Stimulated activated CD4-positive, alpha-beta T cell treated with anti-CD3 and anti-CD28 coated beads, Interleukin-4, amount 100 ng/mL, for 48 hours (primary cell): ENCODE measurements around the gene PAPPA.

Source experiments
- DNase-seq, 2 donors: peaks; one replicate each; pipeline ENCODE4 v3.0.0-alpha.2; 2020; ENCODE audit warnings: low read depth in 2 of 2

The PAPPA gene

DNA sequence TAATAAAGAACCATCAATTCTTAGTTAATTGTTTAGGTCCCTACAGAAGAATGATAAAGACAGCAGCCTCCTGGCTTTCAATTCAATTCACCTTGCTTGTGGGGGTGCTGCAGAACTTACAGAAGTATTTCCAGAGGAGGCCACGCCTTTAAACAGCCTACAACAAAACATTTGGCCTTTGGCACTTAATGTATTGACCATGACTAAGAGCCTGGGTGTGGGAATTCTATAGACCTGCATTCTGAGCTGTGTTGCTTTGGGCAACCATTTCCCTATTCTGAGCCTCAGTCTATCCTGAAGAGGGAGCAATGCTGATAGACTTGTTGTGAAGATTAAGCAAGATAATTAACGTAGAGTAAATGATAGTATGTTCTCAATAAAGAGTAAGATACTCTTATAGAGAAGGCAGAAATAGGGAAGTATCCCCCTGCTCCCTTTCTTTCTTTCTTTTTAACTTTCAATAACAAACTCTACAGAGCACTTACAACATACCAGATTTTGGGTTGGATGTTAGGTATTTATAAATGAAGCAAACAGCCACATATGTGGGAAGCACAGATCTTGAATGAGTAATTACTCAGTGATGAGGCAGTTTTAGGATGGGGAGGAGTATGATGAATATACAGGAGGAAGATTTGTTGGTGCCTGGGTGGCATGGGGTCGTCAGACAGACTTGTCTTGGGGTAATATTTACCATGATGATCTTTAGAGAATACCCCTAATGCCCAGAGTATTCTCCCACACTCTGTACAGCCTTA, 28.4 kb downstream of the PAPPA start:
- no peak for DNase-seq

DNA sequence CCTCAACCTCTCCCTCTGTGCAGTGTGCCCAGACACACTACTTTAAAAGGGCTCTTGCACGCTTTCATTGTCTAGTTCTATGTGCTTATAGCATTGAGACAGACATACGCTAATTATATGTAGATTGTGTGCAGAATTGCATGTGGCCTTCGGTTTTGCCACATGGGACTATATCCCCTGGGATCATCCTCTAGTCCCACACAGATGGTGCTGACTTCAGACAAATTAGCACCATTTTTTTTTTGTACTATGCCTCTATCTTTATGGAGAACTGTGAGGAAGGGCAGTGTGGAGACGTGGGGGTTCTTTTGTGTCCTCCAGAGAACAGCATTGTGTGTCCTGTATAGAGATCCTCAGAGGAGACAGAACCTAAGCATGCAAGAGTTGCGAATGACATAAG, 29.3 kb downstream of the PAPPA start:
- DNase-seq: no peak

DNA sequence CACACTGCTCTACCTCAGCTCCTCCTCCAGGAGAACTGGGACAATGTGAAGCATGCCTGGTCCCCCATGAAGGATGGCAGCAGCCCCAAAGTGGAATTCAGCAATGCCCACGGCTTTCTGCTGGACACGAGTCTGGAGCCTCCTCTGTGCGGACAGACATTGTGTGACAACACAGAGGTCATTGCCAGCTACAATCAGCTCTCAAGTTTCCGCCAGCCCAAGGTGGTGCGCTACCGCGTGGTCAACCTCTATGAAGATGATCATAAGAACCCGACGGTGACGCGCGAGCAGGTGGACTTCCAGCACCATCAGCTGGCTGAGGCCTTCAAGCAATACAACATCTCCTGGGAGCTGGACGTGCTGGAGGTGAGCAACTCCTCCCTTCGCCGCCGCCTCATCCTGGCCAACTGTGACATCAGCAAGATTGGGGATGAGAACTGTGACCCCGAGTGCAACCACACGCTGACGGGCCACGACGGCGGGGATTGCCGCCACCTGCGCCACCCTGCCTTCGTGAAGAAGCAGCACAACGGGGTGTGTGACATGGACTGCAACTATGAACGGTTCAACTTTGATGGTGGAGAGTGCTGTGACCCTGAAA, 34.1 kb downstream of the PAPPA start:
- DNase-seq: no peak

DNA sequence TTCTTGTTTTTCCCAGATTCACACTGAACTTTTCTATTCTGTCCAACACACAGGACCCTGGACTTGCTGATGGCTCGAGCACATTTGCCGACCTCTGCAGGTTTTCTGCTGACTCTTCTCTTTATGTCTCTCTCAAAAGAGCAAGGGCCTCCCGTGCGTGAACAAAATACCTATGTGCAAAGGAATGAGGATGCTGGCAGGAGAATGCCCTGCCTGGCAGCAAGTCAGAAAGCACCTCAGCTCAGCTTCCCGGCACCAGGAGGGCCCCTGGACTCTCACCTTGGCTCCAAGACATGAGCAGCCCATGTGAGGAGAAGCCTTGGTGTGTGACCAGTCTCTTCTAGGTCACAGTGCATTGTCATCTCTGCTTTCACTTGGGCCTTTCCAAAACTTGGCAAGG, 36.1 kb downstream of the PAPPA start:
- no peak for DNase-seq

DNA sequence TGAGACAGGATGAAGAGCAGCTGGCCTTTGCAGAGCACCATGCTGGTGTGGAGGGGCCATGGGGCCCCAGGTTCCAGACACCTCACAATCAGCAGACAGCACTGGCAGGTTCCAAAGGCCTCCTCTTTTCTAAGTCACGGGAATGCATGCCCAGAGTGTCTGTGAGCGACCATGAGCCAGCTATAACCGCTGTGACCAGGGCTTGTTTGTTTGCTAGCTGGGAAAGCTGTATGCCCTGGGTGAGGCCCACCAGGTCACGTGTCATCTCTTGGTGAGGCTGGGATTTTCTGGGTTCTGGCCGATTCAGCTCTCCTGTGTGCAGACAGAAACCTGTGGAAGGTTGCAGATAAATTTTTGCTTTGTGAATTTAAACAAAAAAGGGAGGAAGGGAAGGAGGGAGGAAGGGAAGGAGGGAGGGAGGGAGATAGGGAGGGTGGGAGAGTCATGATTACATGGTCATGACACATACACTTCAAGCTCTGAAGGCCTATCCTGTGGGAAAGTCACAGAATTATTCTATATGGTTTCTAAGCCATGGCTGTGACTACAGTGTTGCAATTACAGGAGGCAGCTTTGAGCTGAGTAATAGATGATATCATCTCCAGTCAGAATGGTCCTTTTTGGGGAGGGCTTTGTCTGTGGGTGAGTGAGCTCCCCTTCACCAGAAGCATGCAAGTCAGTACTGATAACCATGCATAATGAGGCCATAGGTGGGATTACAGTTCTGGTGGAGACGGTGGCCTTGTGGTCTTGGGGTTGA, 37.2 kb downstream of the PAPPA start:
- no peak for DNase-seq

DNA sequence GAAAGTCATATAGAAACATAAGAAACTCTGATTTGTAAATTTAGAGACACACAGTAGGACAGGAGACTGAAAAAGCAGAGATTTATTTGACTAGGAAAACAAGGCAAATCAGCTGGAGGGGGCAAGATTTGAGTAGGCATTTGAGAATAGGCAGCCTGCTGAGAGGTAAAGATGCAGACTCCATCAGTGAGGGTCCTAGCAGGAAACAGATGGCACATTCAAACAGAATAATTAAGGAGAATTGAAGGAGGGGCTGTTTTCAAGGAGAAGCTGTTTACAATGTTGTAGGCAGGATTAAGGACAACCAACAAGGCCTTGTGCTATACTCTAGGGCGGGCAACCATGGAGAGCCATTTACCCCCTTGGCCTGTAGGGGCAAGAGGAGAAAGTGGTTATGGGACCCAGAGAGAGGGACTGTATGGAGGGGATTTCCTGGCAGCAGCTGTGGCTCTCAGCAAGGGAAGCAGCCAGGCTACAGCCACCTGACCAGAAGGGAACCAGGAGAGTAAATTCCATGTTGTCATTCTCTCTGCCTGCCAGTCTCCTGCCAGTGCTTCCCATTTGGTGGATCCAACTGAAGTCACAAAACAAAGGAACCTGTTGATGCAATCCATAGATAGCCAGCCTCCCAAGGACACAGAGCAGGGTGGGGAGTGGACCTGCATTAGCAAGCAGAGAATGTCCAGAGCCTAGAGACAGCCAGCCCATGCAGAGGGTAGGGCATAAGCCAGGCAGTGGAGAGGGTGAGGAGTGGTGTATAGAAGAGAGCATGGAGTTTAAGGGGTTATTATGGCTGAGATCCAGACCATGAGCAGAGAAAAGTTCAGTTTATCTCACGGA, 38.2 kb downstream of the PAPPA start:
- no peak for DNase-seq

DNA sequence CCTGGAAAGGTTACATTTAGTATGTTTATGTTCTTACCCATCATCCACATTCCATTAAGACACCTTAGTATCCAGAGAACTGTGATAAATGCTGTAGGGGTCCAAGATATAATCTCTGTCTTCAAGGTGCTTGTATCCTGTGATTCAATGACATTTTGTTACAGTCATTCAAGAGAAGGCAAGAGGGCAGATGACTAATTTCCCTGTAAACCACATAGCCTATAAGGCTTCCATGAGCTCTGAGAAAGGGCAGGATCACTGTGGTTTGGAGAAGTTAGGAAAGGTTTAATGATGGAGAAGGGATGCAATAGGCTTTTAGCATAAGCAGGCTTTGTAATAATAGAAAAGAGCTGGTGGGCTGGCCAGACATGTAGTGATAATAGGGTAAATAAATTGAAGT, 40.0 kb downstream of the PAPPA start:
- DNase-seq: no peak

DNA sequence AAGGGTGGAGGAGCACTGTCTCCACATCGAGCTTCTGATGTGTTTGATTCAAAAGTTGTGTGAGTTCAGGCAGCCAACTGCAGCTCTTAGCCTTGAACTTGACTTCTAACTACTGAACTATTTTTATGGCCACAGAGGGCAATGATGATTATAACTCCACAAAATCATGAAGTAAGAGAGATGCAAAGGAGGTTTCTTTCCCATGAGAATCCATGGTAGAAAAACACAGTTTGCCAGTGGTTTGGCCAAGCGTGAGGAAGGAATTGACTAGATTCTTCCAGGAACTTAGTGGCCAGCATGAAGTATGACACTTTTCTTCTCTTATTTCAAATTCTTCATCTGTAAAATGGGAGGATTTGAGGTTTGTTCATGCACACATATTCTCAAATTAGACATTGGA, 43.2 kb downstream of the PAPPA start:
- no peak for DNase-seq

DNA sequence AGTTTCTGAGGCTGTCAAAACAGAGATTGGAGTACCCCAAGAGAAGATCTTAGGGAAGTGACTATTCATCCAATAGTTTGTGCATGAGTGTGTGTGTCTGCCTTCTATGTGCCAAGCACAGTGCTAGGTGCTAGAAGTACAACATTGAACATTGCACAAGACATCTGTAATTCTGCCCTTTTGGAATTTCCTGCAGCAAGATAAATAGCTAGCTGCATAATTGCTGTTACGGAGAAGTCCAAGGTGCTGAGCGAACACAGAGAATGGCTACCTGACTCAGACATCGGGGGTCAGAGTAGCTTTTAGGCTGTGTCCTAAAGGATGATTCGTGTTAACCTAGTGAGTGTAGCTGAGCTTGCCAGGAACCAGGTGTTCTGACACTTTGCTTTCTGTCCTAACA, 44.8 kb downstream of the PAPPA start:
- no peak for DNase-seq

DNA sequence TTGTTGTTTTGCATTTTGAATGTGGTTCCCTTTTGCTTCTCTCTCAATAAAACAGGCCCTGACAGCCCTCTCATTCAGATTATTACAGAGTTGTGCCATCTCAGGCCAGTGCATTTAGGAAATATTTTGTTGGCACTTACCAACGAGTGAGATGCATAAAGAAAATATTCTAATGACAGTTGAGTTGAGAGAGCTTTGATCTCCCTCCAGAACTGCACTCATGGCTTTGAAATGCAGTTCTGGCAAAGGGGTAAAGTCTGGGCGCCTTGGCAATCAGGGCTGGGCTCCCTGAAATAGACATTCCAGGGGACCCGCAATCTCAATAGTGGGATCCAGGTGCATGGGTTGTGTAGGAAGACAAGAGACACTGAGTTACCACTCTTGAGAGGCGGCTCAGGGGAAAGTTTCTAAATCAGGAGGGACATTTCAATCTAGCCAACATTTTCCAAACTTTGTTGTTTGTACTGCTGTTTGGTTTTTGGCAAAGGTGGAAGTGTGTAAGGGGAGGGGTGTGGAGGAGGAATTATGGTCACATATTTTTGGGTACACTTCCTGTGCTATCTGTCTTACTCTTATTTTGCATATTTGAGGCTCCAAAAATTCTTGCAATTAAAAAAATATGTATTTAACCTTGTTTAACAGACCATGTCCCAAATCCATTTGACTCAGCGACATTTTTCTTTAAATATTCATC, 48.8 kb downstream of the PAPPA start:
- DNase-seq: no peak

DNA sequence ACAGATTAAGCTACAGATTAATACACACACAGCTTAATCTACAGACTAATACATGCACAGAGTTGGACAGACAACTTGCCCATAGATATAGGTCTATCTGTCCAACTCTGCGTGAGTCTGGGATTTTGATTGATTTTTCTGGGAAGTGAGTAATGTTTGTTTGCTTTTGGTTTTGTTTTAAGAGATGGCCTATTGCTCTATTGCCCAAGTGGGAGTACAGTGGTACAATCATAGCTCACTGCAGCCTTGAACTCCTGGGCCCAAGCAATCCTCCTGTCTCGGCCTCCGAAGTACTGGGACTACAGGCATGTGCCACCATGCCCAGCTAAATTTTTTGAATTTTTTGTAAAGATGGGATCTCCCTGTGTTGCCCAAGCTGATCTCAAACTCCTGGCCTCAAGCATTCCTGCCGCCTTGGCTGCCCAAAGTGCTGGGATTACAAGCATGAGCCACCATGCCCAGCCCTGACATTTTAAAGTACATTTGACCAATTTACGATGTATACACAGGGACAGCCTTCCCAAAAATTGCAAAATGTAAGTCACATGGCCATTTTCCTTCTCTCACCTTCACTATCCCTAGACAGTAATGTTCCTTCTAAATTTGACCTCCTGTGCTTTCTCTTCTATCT, 50.8 kb downstream of the PAPPA start:
- no peak for DNase-seq

DNA sequence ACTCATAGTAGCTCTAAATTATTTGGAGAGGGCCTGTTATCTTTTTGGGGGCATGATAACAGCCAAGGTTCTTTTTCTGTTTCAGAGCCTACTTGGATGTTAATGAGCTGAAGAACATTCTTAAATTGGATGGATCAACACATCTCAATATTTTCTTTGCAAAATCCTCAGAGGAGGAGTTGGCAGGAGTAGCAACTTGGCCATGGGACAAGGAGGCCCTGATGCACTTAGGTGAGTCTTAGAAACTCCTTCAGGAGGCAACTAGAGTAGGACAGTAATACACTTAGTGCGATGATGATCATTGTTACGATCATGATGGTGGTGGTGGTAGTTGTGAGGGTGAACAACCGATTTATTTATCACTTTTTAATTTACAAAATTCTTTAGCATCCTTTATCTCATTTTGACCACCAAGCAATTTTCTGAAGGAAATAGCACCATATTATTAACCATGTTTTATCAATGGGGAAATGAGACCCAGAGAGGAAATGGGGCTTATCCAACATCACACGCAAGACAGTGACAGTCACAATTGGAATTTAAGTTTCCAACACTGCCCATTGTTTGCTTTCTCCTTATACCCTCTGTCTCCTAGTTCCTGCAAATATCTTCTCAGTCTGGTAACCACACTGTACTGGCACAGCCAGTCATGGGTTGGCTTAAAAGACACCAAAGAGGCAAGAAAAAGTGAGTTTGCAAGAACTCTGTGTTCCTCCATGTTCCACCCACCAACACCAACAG, 54.0 kb downstream of the PAPPA start:
- no peak for DNase-seq

DNA sequence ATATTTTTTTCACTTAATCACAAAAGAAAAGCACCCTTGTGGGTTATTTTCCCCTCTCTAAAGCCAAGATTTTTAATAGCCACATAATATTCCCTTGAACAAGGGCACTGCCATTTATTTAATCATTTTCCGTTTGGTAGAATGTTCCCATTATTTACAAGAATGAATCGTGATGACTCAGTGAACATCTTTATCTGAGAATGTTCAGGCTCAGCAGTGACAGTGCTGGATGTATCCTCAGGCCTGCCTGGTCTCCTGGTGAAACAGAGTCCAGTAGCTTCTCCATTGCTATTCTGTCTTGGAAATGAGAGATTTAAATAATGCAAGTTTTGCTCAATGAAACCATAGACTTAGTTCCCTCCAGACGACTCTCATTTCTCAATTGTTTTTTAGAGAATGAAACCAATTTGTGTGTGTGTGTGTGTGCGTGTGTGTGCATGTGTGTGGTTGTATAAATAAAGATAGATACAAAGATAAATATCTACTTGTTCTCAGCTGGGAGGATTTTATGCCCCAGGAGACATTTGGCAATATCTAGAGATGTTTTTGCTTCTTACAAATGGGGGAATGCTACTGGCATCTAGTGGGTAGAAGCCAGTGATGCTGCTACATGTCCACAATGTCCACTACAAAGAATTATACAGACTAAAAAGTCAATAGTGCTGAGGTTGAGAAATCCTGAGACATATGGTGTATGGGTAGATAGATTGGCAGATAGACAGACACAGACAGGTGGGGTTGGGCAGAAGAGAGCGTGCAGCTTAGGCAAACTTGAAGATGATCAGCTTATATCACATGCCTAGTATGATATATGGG, 55.0 kb downstream of the PAPPA start:
- DNase-seq: no peak

DNA sequence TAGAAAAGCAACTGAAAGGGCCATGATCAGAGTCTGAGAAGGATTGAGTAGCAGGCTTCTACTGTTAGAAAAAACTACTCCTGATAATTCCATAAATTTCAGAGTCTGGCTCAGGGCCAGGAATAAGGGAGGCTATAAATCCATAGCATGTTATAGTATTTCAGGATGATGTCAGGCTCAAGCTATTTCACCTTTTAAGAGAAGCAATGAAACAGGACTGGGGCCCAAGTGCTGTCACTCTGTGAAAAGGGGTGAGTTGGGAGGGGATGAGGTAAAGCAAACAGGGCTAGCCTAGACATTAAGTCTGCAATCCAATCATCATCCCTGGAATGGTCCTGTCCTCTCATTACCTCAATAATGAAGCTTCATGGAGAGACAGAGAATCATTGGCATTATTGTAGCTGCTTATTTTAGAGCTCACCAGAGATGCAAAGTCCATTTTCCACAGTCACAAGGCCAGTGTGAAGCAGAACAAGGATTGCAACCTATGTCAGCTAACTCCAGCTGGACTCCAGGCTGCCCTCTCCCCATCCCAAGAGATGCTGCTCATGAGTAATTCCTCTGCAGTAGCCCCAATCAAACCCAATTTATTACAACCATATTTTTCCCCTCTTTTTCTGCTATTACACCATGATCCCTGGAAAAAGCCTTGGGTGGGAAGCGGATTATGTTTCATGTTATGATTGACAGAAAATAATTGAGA, 56.0 kb downstream of the PAPPA start:
- no peak for DNase-seq

DNA sequence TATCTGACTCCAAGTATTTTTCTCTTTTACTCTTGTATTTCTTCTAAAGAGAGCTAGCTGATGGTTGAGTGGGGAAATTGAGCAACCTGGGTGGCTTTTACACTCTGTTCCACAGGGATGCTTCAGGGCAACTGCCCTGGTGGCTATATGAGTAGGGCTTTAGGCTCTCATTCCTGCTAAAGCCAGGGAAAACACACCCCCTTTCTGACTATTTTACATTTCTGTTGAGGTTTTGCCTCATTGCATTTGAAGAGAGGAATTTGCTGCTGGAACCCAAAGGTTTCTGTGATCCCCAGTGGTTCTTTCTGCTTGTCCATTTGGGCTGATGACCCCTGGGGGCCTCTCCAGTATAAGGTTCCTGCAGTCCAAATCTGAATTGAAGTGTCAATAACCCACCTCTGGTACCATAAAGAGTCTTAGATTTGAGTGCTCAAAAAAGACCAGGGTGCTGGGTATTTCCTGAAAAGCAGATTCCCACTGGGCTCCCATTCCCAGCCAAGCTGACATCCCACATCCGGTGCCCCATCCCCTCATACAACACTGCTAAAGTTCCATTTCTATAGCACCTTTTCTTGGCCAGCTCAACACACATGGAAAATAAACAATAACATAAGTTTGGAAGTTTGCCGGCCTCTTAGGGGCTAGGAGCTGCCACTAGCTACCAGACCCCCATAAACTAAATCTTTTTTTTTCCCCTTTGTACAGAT, 59.5 kb downstream of the PAPPA start:
- DNase-seq: no peak

DNA sequence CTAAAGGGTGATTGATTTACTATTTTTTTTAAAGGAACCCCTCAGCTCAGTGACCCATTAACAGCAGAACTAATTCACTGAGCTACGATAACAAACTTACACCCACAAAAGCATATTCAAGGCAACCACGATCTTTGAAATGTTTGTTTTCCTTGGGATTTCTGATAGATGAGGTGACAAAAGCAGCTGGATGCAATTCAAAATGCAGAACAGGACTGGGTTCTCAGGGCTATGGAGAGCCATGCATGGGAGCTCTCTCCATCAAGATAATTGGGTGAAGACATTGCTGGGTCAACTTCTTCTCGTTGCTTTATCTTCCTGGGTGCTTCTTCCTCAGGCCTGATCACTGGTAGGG, 60.1 kb downstream of the PAPPA start:
- no peak for DNase-seq

DNA sequence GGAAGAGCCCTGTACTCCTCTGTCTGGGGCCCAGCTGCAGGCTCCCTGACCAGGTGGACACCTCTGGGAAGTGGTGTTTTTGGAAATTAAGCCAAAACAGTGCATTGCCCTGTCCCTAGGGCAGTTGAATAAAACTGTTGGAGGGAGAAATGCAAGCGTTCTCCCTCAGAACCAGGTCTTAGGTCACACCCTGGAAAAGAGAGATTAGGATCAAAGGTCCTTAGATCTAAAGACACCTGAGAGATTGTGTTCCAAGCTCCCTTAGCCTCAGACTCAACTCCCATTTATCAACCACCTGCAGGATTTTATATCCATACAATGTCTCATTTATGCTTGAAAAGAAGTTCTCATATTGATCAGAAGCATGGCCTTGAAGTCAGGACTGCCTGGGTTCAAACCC, 64.8 kb downstream of the PAPPA start:
- DNase-seq: no peak

DNA sequence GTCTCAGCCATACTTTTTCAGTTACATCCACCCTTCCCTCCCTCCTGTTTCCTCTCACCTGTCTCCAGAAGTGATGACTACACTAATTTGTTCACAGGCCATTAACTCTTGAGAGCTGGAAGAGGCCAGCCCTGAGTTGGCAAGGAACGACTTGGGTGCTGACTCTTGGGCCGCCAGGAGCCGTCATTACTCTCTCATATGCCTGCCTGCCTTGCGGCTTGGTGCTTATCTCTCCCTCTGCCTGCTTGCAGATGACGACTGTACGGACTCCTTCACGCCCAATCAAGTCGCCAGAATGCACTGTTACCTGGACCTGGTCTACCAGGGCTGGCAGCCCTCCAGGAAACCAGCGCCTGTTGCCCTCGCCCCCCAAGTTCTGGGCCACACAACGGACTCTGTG, 66.1 kb downstream of the PAPPA start:
- DNase-seq: no peak
